HEK293T (cell line): ENCODE measurements around the gene AVPR1A.

ENCODE experiments used
- ARNT ChIP-seq: fragments of 450-650 bp; IDR thresholded peaks from 2 replicates; pipeline ENCODE4 v1.6.1; 2017; ENCODE audit warnings: mild to moderate bottlenecking
- BHLHE40 ChIP-seq: fragments of 450-650 bp; IDR thresholded peaks from 2 replicates; pipeline ENCODE4 v1.6.1; 2016; ENCODE audit warnings: mild to moderate bottlenecking, moderate library complexity, borderline replicate concordance
- CTBP1 ChIP-seq: fragments of 450-650 bp; IDR thresholded peaks from 2 replicates; pipeline ENCODE4 v1.6.1; 2016; ENCODE audit warnings: borderline replicate concordance
- ELF4 ChIP-seq: fragments of 450-650 bp; IDR thresholded peaks from 2 replicates; pipeline ENCODE4 v1.6.1; 2017; ENCODE audit warnings: antibody characterized with exemption
- FOXA1 ChIP-seq: fragments of 450-650 bp; IDR thresholded peaks from 2 replicates; pipeline ENCODE4 v1.6.1; 2016; ENCODE audit warnings: mild to moderate bottlenecking
- FOXM1 ChIP-seq: fragments of 450-650 bp; IDR thresholded peaks from 2 replicates; pipeline ENCODE4 v1.6.1; 2017; ENCODE audit warnings: mild to moderate bottlenecking, borderline replicate concordance
- HDGF ChIP-seq: fragments of 450-650 bp; IDR thresholded peaks from 2 replicates; pipeline ENCODE4 v1.6.1; 2017; ENCODE audit warnings: antibody characterized with exemption, borderline replicate concordance
- SP1 ChIP-seq: fragments of 450-650 bp; IDR thresholded peaks from 2 replicates; pipeline ENCODE4 v1.6.1; 2017

GRCh38 chr12:63093084-63093483 is 57.9 kb downstream of the AVPR1A start:
- TF ChIP-seq FOXM1 (no peak), ARNT (no peak), HDGF (no peak), CTBP1 (no peak), SP1 (no peak), FOXA1 (no peak), ELF4 (no peak), BHLHE40 (no peak)
